K562 (cell line): ENCODE measurements around the gene KAT6B. TPM values are rescaled to one million over a fixed set of nuclear protein-coding genes. Genes with fewer than 3 reads are reported as not detected.

ENCODE experiments used
- BDP1 ChIP-seq: IDR thresholded peaks from 3 replicates; pipeline ENCODE4 v1.6.1; 2011; ENCODE audit not compliant: insufficient read length, insufficient read depth
- CSDE1 ChIP-seq, 2 experiments: fragments of 450-650 bp; IDR thresholded peaks; 2 replicates each; pipeline ENCODE4 v1.6.1; 2016; ENCODE audit warnings: mild to moderate bottlenecking in 1 of 2
- NFRKB ChIP-seq: fragments of 450-650 bp; IDR thresholded peaks from 2 replicates; pipeline ENCODE4 v1.6.1; 2016; ENCODE audit warnings: low read depth
- RCOR1 ChIP-seq, 2 experiments: IDR thresholded peaks; 2 replicates each; pipeline ENCODE4 v1.6.1; 2012; ENCODE audit warnings: low read depth in 2 of 2, low read length in 2 of 2, borderline replicate concordance in 1 of 2, improper control_type of control experiment in 1 of 2
- SPI1 ChIP-seq: IDR thresholded peaks from 2 replicates; pipeline ENCODE4 v1.6.1; 2011; ENCODE audit warnings: low read depth, low read length, control low read depth, borderline replicate concordance
- STAT5A ChIP-seq: IDR thresholded peaks from 2 replicates; pipeline ENCODE4 v1.6.1; 2012; ENCODE audit warnings: low read length, inconsistent platforms, borderline replicate concordance
- TEAD1 ChIP-seq, 2 experiments: fragments of 450-650 bp in 1 of 2; sonication (generic) in 1 of 2; formaldehyde crosslinking; IDR thresholded peaks; 2 replicates each; pipeline versions ENCODE4 v1.4.0 to v1.8.0; 2020 to 2022; ENCODE audit warnings: mild to moderate bottlenecking in 2 of 2, missing genetic modification reagents in 1 of 2
- ZNF140 ChIP-seq: fragments of 250-450 bp; sonication (Bioruptor Pico); IDR thresholded peaks from 2 replicates; pipeline ENCODE4 v1.8.0; 2021; ENCODE audit warnings: moderate library complexity, mild to moderate bottlenecking, inconsistent platforms
- ZNF444 ChIP-seq: fragments of 250-450 bp; sonication (Bioruptor Pico); IDR thresholded peaks from 2 replicates; pipeline ENCODE4 v1.4.0; 2020; ENCODE audit warnings: mild to moderate bottlenecking, moderate library complexity
- polyA plus RNA-seq, 8 experiments: library from polyadenylated mRNA; depleted of rRNA in 4 of 8; stranded (reverse) in 5 of 8; unstranded in 3 of 8; fragments of >200 nt; fragmentation: Nextera tagmentation in 2 of 8; fragmentation: Illumina TruSeq in 1 of 8; extraction: Ambion mirVana in 2 of 8; extraction: Trizol in 1 of 8; gene quantifications; 2 replicates each; pipeline versions ENCODE4 v1.2.1 to v1.2.3, GENCODE V29; 2011 to 2014; ENCODE audit warnings: inconsistent platforms in 1 of 8, missing spikeins in 1 of 8
- total RNA-seq, 7 experiments: library from RNA; depleted of rRNA in 6 of 7; stranded (reverse); fragments of >200 nt in 6 of 7; fragmentation: Illumina TruSeq in 2 of 7; extraction: Trizol in 2 of 7; gene quantifications; 2 replicates each; pipeline versions ENCODE4 v1.2.1 to v1.2.3, GENCODE V29; 2011 to 2021; ENCODE audit warnings: low replicate concordance in 1 of 7
- TF ChIP-seq, protein P1 (sequence below): fragments of 450-650 bp; IDR thresholded peaks from 2 replicates; pipeline ENCODE4 v1.6.1; 2016
- TF ChIP-seq, protein P2 (sequence below): fragments of 250-450 bp; sonication (Bioruptor Pico); IDR thresholded peaks from 2 replicates; pipeline ENCODE4 v1.4.0; 2020; ENCODE audit warnings: borderline replicate concordance
- TF ChIP-seq, protein P3 (sequence below): fragments of 200-800 bp; sonication (Bioruptor generic); IDR thresholded peaks from 2 replicates; pipeline ENCODE4 v1.6.1; 2016; ENCODE audit warnings: missing genetic modification characterization, missing compliant biosample characterization
- TF ChIP-seq, protein P4 (sequence below), 2 experiments: fragments of 450-650 bp in 1 of 2; sonication (generic) in 1 of 2; formaldehyde crosslinking; conservative IDR thresholded peaks; 2 replicates each; pipeline versions ENCODE4 v1.4.0 to v1.8.1; 2020 to 2022; ENCODE audit warnings: mild to moderate bottlenecking in 1 of 2, missing genetic modification reagents in 1 of 2
- TF ChIP-seq, protein P5 (sequence below): fragments of 450-650 bp; formaldehyde crosslinking; IDR thresholded peaks from 2 replicates; pipeline ENCODE4 v1.4.0; 2020; ENCODE audit warnings: mild to moderate bottlenecking, mixed read lengths

Gene KAT6B
- total and polyA plus RNA-seq, 9 of the 15 experiments (the other 6 are each of a cell fraction or from before 2014, with no cell fraction given): 1.4 to 9.2 (median 6.8) TPM

DNA sequence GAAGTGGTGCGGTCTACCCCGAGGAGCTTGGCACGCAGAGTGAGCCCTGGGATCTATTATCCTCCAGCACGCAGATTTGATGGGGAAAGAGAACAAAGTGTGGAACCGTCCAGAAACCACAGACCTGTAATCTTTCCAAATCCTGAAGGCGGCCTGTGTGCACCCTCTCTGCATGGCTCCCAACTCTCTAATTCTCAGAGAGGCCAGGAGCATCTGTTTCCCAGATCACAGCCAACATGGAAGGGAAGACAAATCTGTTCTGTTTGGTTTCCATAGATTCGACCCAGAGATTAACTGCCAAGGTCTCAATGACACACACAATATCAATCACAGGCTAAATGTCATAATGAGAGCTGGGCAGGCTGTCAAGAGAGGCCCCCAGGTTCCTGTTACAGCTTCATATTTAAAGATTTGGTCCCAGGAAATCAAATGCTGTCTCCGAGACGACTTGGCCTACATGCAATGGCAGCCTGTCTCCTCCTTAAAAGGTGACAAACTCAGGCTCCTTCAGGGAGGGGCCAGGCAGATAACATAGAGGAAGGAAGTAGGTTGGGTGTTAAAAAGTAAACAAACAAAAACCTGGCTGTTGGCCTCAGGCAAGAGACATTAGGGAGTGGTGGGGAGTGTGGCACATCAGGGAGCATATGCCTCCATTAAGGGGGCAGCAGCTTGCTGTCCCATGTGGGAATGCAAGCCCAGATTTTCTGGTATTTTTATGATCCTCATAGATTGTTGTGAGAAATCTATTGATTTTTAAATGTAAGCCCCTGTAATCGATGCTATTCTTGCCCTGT lies 236.3 kb downstream of the KAT6B start (continued):
- TF ChIP-seq, protein P1, sequence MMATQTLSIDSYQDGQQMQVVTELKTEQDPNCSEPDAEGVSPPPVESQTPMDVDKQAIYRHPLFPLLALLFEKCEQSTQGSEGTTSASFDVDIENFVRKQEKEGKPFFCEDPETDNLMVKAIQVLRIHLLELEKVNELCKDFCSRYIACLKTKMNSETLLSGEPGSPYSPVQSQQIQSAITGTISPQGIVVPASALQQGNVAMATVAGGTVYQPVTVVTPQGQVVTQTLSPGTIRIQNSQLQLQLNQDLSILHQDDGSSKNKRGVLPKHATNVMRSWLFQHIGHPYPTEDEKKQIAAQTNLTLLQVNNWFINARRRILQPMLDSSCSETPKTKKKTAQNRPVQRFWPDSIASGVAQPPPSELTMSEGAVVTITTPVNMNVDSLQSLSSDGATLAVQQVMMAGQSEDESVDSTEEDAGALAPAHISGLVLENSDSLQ: peak; percentile 28; the same call in 1 of the 2 replicates
- no peak for TF ChIP-seq BDP1
- TF ChIP-seq, protein P2, sequence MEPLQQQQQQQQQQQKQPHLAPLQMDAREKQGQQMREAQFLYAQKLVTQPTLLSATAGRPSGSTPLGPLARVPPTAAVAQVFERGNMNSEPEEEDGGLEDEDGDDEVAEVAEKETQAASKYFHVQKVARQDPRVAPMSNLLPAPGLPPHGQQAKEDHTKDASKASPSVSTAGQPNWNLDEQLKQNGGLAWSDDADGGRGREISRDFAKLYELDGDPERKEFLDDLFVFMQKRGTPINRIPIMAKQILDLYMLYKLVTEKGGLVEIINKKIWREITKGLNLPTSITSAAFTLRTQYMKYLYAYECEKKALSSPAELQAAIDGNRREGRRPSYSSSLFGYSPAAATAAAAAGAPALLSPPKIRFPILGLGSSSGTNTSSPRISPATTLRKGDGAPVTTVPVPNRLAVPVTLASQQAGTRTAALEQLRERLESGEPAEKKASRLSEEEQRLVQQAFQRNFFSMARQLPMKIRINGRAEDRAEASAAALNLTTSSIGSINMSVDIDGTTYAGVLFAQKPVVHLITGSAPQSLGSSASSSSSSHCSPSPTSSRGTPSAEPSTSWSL (CRISPR knock-in tag): no peak
- TF ChIP-seq, protein P3, sequence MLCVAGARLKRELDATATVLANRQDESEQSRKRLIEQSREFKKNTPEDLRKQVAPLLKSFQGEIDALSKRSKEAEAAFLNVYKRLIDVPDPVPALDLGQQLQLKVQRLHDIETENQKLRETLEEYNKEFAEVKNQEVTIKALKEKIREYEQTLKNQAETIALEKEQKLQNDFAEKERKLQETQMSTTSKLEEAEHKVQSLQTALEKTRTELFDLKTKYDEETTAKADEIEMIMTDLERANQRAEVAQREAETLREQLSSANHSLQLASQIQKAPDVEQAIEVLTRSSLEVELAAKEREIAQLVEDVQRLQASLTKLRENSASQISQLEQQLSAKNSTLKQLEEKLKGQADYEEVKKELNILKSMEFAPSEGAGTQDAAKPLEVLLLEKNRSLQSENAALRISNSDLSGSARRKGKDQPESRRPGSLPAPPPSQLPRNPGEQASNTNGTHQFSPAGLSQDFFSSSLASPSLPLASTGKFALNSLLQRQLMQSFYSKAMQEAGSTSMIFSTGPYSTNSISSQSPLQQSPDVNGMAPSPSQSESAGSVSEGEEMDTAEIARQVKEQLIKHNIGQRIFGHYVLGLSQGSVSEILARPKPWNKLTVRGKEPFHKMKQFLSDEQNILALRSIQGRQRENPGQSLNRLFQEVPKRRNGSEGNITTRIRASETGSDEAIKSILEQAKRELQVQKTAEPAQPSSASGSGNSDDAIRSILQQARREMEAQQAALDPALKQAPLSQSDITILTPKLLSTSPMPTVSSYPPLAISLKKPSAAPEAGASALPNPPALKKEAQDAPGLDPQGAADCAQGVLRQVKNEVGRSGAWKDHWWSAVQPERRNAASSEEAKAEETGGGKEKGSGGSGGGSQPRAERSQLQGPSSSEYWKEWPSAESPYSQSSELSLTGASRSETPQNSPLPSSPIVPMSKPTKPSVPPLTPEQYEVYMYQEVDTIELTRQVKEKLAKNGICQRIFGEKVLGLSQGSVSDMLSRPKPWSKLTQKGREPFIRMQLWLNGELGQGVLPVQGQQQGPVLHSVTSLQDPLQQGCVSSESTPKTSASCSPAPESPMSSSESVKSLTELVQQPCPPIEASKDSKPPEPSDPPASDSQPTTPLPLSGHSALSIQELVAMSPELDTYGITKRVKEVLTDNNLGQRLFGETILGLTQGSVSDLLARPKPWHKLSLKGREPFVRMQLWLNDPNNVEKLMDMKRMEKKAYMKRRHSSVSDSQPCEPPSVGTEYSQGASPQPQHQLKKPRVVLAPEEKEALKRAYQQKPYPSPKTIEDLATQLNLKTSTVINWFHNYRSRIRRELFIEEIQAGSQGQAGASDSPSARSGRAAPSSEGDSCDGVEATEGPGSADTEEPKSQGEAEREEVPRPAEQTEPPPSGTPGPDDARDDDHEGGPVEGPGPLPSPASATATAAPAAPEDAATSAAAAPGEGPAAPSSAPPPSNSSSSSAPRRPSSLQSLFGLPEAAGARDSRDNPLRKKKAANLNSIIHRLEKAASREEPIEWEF (CRISPR knock-in tag): no peak
- no peak for TF ChIP-seq TEAD1 (CRISPR knock-in tag; IDR thresholded peaks at IDR 0.05)
- peak; percentile 96; the same call in 1 of the 2 replicates for TF ChIP-seq SPI1
- TF ChIP-seq STAT5A: no peak
- TF ChIP-seq ZNF140 (CRISPR knock-in tag): no peak
- TF ChIP-seq CSDE1 (IDR thresholded peaks at IDR 0.05): no peak
- TF ChIP-seq RCOR1 (IDR thresholded peaks at IDR 0.05; ENCODE audit: borderline replicate concordance in 1 of 2, low read depth in 2 of 2, low read length in 2 of 2): peak in 1 of 2 experiments; percentile 73; a peak in 2 of 4 replicates
- TF ChIP-seq, protein P4, sequence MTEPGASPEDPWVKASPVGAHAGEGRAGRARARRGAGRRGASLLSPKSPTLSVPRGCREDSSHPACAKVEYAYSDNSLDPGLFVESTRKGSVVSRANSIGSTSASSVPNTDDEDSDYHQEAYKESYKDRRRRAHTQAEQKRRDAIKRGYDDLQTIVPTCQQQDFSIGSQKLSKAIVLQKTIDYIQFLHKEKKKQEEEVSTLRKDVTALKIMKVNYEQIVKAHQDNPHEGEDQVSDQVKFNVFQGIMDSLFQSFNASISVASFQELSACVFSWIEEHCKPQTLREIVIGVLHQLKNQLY (CRISPR knock-in tag; conservative IDR thresholded peaks at IDR 0.05): no peak
- TF ChIP-seq, protein P5, sequence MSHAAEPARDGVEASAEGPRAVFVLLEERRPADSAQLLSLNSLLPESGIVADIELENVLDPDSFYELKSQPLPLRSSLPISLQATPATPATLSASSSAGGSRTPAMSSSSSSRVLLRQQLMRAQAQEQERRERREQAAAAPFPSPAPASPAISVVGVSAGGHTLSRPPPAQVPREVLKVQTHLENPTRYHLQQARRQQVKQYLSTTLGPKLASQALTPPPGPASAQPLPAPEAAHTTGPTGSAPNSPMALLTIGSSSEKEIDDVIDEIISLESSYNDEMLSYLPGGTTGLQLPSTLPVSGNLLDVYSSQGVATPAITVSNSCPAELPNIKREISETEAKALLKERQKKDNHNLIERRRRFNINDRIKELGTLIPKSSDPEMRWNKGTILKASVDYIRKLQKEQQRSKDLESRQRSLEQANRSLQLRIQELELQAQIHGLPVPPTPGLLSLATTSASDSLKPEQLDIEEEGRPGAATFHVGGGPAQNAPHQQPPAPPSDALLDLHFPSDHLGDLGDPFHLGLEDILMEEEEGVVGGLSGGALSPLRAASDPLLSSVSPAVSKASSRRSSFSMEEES (CRISPR knock-in tag): no peak
- TF ChIP-seq NFRKB: no peak
- no peak for TF ChIP-seq ZNF444 (CRISPR knock-in tag)
